MG63 (cell line): Measurements from ENCODE around the gene EHHADH. TPM values are rescaled to one million over a fixed set of nuclear protein-coding genes. Genes with fewer than 3 reads are reported as not detected.
A peak's percentile ranks its signal among the peaks of the same experiment; 100 is the strongest.

Experiments
- DNase-seq: peaks from one replicate; pipeline ENCODE4 v3.0.0-alpha.2; 2020
- H3K27me3 ChIP-seq: fragments of 250-450 bp; sonication (Bioruptor Pico); 2 replicates; pipeline ENCODE4 v1.5.1; 2020; ENCODE audit warnings: mild to moderate bottlenecking, moderate library complexity
- H3K36me3 ChIP-seq: fragments of 250-450 bp; sonication (Bioruptor Pico); 2 replicates; pipeline ENCODE4 v1.5.1; 2020; ENCODE audit warnings: mild to moderate bottlenecking, moderate library complexity
- H3K4me3 ChIP-seq: fragments of 250-450 bp; sonication (Bioruptor Pico); 2 replicates; pipeline ENCODE4 v1.5.1; 2020; ENCODE audit warnings: mild to moderate bottlenecking, moderate library complexity
- H3K9me3 ChIP-seq: fragments of 250-450 bp; sonication (Bioruptor Pico); 2 replicates; pipeline ENCODE4 v1.5.1; 2020; ENCODE audit warnings: mild to moderate bottlenecking, moderate library complexity
- total RNA-seq: library from RNA; depleted of rRNA; stranded (reverse); fragments of >200 nt; shearing (Covaris generic); gene quantifications from 2 replicates; pipeline ENCODE4 v1.2.3, GENCODE V29; 2014; ENCODE audit warnings: low replicate concordance

EHHADH gene
- total RNA-seq, 1 experiment from 2014 or later = 2.2 TPM

DNA sequence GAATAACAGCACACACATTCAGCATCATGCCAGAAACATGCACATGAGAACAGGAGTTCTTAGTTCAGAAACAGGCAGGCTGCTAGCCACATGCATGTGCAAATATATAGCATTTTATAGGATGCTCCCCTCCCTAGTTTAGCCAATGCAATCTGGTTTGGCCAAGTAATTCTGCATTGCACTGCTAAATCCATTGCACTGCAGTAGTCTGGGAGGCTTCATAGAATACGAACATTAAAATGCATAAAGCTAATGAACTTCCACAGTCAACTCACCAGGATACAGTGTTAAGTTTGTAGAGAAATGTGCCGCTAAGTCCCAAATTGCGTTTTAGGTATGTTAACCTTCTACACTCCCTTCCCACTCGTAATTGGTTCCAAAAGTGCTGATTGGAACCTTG, 41.8 kb downstream of the EHHADH start:
- DNase-seq = no peak
- Histone ChIP-seq H3K4me3 (no peak overlapping the region), H3K9me3 (no peaks in the 10 kb centered on the region), H3K27me3 (no peaks in the 10 kb centered on the region), H3K36me3 (no peaks in the 10 kb centered on the region)

GRCh38 chr3:185210621-185211142, 43.2 kb downstream of the EHHADH start:
- no peak for DNase-seq
- Histone ChIP-seq H3K4me3 (no peak overlapping the region), H3K9me3 (no peaks in the 10 kb centered on the region), H3K27me3 (no peaks in the 10 kb centered on the region), H3K36me3 (no peaks in the 10 kb centered on the region)

DNA sequence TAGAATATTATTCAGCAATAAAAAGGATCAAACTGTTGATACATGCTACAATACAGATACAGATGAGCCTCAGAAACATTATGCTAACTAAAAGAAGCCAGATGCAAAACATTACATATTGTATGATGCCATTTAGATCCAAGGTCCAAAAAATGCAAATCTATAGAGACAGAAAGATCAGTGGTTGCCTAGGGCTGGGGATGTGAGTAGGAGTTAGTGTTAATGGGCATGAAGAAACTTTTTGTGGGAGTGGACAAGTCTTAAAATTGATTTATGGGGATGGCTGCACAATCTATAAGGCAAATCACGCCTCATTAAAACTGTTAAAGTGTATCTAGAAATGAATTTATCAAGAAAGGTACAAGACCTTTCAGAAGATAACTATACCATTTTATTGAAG, 45.0 kb downstream of the EHHADH start:
- H3K9me3 ChIP-seq = no peaks in the 10 kb centered on the region
- H3K4me3 ChIP-seq = no peak overlapping the region
- H3K36me3 ChIP-seq = no peaks in the 10 kb centered on the region

DNA sequence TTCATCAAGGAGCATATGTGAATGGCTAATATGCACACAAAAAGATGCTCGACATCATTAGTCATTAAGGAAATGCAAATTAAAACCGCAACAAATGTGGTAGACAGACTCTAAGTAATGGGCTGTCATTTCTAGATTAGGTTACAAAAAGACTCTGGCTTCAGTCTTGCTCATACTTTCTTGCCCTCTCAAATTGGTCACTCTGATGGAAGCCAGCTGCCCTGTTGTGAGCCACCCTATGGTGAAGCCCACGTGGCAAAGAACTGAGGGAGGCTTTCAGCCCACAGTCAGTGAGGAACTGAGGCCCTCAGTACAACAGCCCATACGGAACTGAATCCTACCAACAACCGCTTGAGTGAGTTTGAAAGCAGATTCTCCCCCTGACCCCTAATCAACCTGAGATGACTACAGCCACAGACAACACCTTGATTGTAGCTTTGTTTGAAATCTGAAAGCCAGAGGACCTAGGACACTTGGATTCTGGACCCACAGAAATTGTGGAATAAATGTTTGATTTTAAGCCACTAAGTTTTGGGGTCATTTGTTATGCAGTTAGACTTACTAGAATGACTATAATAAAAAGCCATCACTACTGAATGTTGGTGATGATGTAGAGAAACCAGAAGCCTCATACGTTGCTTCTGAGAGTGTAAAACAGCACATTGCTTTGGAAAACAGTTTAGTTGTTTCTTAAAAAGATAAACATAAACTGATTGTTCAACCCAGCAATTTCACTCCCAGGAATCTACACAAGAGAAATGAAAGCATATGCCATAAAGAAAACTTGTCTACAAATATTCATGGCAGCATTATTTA, 45.7 kb downstream of the EHHADH start:
- peak; percentile 13 for DNase-seq
- no peaks in the 10 kb centered on the region for H3K36me3 ChIP-seq

More for the DNA sequence above, 45.0 kb downstream of the EHHADH start:
- DNase-seq = no peak
- no peaks in the 10 kb centered on the region for H3K27me3 ChIP-seq

GRCh38 chr3:185207481-185207880, 46.4 kb downstream of the EHHADH start:
- Histone ChIP-seq H3K27me3 (no peaks in the 10 kb centered on the region), H3K36me3 (no peaks in the 10 kb centered on the region), H3K4me3 (no peak overlapping the region), H3K9me3 (no peaks in the 10 kb centered on the region)
- no peak for DNase-seq

More for the DNA sequence above, 45.7 kb downstream of the EHHADH start:
- Histone ChIP-seq H3K27me3 (no peaks in the 10 kb centered on the region), H3K4me3 (no peak overlapping the region), H3K9me3 (no peaks in the 10 kb centered on the region)

DNA sequence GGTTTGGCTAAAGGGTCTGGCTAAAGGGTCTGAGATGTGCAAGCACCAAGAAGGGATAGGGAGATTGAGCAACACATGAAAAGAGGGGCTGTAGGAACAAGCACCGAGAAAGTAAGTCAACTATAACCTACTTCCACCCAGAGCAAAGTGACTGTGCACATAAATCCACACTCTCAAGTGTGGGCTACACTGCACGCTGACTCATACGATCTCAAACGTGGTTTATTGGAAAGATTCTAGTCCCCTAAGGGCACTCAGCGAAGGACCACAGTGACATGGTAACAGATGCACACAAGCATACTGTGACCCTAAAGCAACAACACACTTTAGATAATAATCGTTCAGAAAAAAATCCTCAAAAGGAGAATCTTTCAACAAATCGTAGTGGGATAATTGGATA, 48.0 kb downstream of the EHHADH start:
- H3K9me3 ChIP-seq = no peaks in the 10 kb centered on the region
- no peak overlapping the region for H3K4me3 ChIP-seq
- no peaks in the 10 kb centered on the region for H3K36me3 ChIP-seq
- DNase-seq = no peak
- H3K27me3 ChIP-seq = no peaks in the 10 kb centered on the region

DNA sequence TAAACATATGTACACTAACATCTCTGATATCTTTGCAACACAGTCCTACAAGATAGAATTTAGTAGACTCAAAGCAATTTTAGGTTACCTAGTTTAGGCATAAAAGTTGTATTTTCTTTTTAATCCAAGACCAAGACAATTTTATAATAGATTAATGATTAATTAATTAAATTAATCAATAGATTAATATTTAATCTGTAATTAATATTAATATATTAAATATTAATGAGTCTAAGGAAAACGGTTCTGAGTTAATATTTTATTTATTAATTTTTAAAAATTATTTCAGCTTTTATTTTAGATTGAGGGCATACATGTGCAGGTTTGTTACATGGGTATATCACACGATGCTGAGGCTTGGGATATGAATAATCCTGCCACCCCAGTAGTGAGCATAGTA, 49.0 kb downstream of the EHHADH start:
- no peaks in the 10 kb centered on the region for H3K36me3 ChIP-seq
- no peaks in the 10 kb centered on the region for H3K27me3 ChIP-seq
- DNase-seq = no peak
- no peak overlapping the region for H3K4me3 ChIP-seq
- H3K9me3 ChIP-seq = no peaks in the 10 kb centered on the region

DNA sequence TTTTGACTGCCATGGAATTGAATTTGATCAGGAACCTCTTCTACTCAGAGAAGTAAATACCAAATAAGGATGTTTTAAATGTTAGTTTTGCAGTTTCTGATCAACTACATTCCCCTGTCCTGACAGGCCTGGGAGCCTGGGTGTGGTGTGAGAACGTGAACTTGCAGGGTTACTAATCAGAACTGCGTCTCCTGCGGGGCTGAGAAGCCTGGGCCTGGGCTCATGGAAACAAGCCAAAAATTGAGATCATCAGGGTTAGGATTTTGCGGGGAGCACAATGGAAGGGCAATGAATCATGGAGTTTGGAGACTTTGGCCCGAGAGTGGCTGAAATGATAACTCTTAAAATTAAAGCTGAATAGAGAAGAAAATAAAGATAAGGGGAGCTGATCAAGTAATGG, 53.2 kb downstream of the EHHADH start:
- Histone ChIP-seq H3K36me3 (no peaks in the 10 kb centered on the region), H3K9me3 (no peaks in the 10 kb centered on the region), H3K27me3 (no peaks in the 10 kb centered on the region), H3K4me3 (no peak overlapping the region)
- DNase-seq = peak; percentile 67

GRCh38 chr3:185199671-185200070, 54.2 kb downstream of the EHHADH start:
- H3K27me3 ChIP-seq = no peaks in the 10 kb centered on the region
- DNase-seq = no peak
- no peaks in the 10 kb centered on the region for H3K9me3 ChIP-seq
- H3K36me3 ChIP-seq = no peaks in the 10 kb centered on the region
- H3K4me3 ChIP-seq = no peak overlapping the region

- Histone ChIP-seq H3K9me3 (no peaks in the 10 kb centered on the region), H3K27me3 (no peaks in the 10 kb centered on the region), H3K36me3 (no peaks in the 10 kb centered on the region), H3K4me3 (no peak overlapping the region)
- DNase-seq = no peak
Observed at GRCh38 chr3:185199206-185199605, 54.6 kb downstream of the EHHADH start.

DNA sequence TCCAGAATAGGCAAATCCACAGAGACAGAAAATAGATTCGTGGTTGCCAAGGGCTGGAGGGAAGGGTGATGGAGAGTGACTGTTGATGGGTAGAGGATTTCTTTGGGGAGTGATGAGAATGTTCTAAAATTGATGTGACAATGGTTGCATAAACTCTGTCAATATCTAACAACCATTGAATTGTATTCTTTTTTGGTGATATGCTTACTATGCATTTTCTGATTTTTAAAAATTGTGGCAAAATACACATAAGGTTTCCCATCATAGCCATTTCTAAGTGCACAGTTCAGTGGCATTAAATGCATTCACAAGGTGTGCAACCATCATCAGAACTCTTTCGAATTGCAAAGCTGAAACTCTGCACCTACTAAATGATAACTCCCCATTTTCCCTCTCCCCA, 56.8 kb downstream of the EHHADH start:
- Histone ChIP-seq H3K9me3 (no peaks in the 10 kb centered on the region), H3K27me3 (no peaks in the 10 kb centered on the region), H3K4me3 (no peak overlapping the region), H3K36me3 (no peaks in the 10 kb centered on the region)
- no peak for DNase-seq

- DNase-seq = no peak
- Histone ChIP-seq H3K27me3 (no peaks in the 10 kb centered on the region), H3K36me3 (no peaks in the 10 kb centered on the region), H3K9me3 (no peaks in the 10 kb centered on the region), H3K4me3 (no peak overlapping the region)
Observed at GRCh38 chr3:185195652-185196051, 58.2 kb downstream of the EHHADH start.

DNA sequence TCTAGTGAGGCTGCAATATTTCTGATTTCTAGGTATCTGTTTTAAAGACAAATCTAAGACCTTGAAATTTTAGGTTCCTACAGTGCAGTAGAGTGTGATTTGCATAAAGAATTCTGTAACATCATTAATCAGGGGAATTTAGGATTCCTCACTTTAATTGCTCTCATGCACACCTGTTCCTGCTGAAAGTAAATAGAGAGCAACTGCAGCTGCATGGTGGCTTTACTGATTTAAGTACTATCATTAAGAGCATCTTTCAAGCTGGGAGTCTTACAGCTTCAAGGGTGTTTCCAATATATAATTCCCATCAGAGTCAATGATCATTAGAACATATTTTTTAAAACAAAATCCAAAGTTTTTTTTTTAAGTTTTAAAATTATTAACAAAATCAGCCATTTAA, 65.0 kb downstream of the EHHADH start:
- no peak for DNase-seq
- Histone ChIP-seq H3K27me3 (0 out of 2 replicates have a peak, but pooled peaks cover 2% of the 10 kb centered on the region), H3K4me3 (no peak overlapping the region), H3K36me3 (no peaks in the 10 kb centered on the region), H3K9me3 (no peaks in the 10 kb centered on the region)

- H3K36me3 ChIP-seq = no peaks in the 10 kb centered on the region
- DNase-seq = no peak
- no peak overlapping the region for H3K4me3 ChIP-seq
- peaks cover 2% of the 10 kb centered on the region; the same call in 1 of the 2 replicates for H3K27me3 ChIP-seq
- H3K9me3 ChIP-seq = no peaks in the 10 kb centered on the region
Observed at GRCh38 chr3:185187391-185187790, 66.5 kb downstream of the EHHADH start.

DNA sequence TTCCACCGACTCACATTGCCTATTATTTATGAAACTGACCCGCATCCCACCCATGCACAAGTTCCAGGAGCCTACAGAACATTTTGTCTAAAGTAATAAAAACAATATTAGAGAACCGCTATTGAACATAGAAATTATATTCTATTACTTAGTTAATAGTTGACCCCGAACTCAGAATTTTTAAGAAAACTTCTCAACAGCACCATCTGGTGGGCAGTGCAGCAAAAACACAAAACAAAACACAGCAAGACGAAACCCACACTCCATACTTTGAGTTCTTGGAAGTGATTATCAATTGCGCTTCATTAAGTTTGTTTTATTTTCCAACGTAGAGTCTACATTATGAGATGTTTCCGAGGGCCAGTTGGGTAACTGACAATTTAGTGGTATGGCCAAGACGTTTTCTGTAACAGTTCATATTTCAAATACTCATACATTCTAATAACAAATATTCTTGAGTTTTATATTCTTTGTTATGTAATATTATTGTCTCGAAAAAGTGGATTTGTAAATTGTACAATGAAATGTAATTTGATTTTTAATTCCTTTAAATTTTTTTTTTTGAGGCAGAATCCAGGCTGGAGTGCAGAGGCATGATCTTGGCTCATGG, 77.0 kb downstream of the EHHADH start:
- no peaks in the 10 kb centered on the region for H3K9me3 ChIP-seq
- no peak overlapping the region for H3K4me3 ChIP-seq
- H3K36me3 ChIP-seq = no peaks in the 10 kb centered on the region
- peak; percentile 11 for DNase-seq
- H3K27me3 ChIP-seq = peaks cover 10% of the 10 kb centered on the region

GRCh38 chr3:185175370-185175987, 78.4 kb downstream of the EHHADH start:
- Histone ChIP-seq H3K27me3 (peaks cover 7% of the 10 kb centered on the region), H3K4me3 (no peak overlapping the region), H3K36me3 (no peaks in the 10 kb centered on the region), H3K9me3 (no peaks in the 10 kb centered on the region)
- DNase-seq = no peak
